ENCODE measurements around the gene RAB36. TPM values are rescaled to one million over a fixed set of nuclear protein-coding genes. Genes with fewer than 3 reads are reported as not detected.

Gene RAB36
- polyA plus RNA-seq, 1 donor: 2.2 TPM

DNA sequence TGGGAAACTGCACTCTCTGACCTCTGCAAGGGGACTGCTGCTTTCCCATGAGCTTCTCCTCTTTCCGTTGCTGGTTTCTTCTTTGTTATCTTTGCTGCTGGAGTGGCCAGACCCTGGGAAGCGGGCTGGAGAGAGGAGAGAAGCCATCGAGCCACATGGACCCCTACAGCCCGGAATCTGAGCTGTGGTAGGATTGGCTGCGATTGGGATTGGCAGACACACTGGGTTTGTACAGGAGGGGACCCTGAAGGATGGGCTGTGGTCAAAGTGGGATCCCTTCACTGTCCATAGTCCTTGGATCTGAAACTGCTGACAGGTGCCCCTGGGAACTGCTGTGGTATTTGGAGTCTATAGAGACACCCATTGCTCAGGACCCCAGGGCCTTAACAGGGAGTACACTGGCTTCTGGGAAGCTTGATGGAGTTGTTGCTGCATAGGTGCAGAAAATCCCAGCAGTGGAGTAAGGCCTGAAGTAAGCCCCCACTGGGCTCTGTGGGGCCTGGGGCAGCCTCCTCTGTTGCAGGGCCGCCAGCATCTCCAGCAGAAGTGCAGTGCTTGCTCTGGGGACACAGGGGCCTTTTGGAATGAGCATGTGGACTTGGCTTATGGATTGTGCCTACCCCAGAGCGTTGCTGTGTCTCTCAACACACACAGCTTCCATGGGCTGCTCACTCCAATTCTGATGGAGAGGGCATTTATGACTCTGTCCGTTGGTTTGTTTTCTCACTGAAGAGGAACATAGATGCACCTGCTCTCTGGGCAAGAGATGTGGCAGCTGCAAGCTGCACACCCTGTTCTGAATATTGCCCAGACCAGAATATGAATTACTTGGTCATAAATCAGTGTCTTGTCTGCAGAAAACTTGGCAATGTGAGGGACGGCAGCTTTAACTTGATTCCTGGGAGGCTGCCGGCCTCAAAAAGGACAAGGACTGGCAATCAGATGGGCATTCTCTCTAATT is 67.1 kb downstream of the RAB36 start:
- 40% methylated on average over 1 of the region's 10 CpGs for WGBS (ENCODE audit: insufficient coverage, low lambda C conversion rate)
- peaks cover 2% of the 10 kb centered on the region for H3K36me3 ChIP-seq (ENCODE audit: control insufficient read depth, insufficient read depth, low read length)
- no peak for DNase-seq

DNA sequence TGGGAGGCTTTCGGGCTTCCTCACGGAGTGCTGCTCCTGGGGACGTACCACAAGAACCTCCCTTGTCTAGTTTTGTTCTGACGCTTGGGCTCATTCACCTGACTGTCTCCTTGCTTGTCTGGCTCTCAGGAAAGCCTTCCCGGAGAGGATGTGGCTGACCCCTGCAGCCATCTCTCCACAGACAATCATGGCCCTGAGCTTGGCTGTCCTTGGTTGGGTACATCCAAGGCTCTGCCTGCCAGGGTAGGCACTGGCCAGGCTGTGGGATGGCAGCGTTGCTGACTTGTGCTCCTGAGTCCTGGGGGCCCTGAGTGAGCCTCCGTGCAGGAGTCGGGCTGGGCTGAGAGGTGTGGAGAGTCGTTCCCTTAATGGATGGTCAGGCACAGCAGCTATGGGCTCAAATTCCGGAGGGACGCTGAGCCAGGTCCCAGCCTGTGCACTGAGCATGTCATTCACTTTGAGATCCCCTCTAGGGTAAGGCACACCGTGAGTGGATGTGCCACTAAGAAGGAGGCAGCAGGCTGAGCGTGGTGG is 67.8 kb downstream of the RAB36 start:
- WGBS (ENCODE audit: insufficient coverage, low lambda C conversion rate): 100% methylated on average over 2 of the region's 13 CpGs
- H3K36me3 ChIP-seq (ENCODE audit: control insufficient read depth, insufficient read depth, low read length): peaks cover under 1% of the 10 kb centered on the region

More for the DNA sequence above, 67.1 kb downstream of the RAB36 start:
- Histone ChIP-seq H3K27me3 (ENCODE audit: control insufficient read depth, insufficient read depth, low read length) (no peaks in the 10 kb centered on the region), H3K4me3 (ENCODE audit: low read length) (no peak overlapping the region), H3K4me1 (ENCODE audit: control insufficient read depth, insufficient read depth, low read length) (peaks cover 2% of the 10 kb centered on the region), H3K9me3 (ENCODE audit: control insufficient read depth, low read depth, low read length) (no peaks in the 10 kb centered on the region), H3K27ac (ENCODE audit: low read length) (no peak overlapping the region)

DNA sequence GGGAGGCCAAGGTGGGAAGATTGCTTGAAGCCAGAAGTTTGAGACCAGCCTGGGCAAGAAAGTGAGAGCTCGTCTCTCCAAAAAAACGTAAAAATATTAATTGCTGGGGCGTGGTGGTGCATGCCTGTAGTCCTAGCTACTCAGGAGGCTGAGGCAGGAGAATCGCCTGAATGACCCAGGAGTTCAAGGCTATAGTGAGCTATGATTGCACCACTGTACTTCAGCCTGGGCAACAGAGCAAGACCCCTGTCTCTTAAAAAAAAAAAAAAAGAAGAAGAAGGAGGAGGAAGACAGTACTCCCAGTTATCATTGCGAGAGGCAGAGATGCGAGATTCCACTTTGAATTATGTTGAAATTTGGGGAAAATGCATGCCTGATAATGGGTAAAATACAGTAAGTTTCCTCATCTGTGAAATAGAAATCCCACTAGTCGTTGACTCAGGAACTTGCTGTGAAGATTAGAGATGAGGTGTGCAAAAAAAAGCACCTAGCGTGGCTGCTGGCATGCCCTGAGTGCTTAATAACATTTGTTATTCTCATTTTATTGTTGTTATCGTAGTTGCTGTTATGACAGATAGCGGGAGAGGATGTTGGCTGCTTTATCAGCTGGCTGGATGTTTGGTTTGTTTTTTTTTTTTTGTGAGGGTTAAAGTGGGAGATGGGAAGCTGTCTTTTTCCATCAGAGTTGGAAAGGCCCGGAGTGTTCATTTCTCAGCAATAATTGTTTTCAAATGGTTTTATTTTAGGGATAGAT is 68.5 kb downstream of the RAB36 start:
- peaks cover 11% of the 10 kb centered on the region for H3K4me1 ChIP-seq (ENCODE audit: control insufficient read depth, insufficient read depth, low read length)
- DNase-seq: no peak
- 73% methylated on average over 5 of the region's 11 CpGs for WGBS (ENCODE audit: insufficient coverage, low lambda C conversion rate)
- H3K4me3 ChIP-seq (ENCODE audit: low read length): no peak overlapping the region
- H3K27ac ChIP-seq (ENCODE audit: low read length): no peak overlapping the region
- H3K27me3 ChIP-seq (ENCODE audit: control insufficient read depth, insufficient read depth, low read length): no peaks in the 10 kb centered on the region
- H3K9me3 ChIP-seq (ENCODE audit: control insufficient read depth, low read depth, low read length): no peaks in the 10 kb centered on the region
- no peaks in the 10 kb centered on the region for H3K36me3 ChIP-seq (ENCODE audit: control insufficient read depth, insufficient read depth, low read length)

More for the DNA sequence above, 67.8 kb downstream of the RAB36 start:
- Histone ChIP-seq H3K4me1 (ENCODE audit: control insufficient read depth, insufficient read depth, low read length) (peaks cover 5% of the 10 kb centered on the region), H3K9me3 (ENCODE audit: control insufficient read depth, low read depth, low read length) (no peaks in the 10 kb centered on the region), H3K4me3 (ENCODE audit: low read length) (no peak overlapping the region), H3K27ac (ENCODE audit: low read length) (no peak overlapping the region), H3K27me3 (ENCODE audit: control insufficient read depth, insufficient read depth, low read length) (no peaks in the 10 kb centered on the region)
- no peak for DNase-seq

Other genes starting within 250 kb of the RAB36 start
- 4.6 TPM for gene GNAZ, start 75.0 kb upstream of the RAB36 start, polyA plus RNA-seq
- 0.93 TPM for gene RSPH14, start 3.5 kb upstream of the RAB36 start, polyA plus RNA-seq
- gene BCR, start 35.0 kb downstream of the RAB36 start, polyA plus RNA-seq: 29.0 TPM

Measured in large intestine (tissue), 3 donors.